ENCODE data around the gene DCLRE1C.
"Not testable (repeated sequence)": the region's sequence is repeated elsewhere in the genome, so short reads cannot be mapped to it uniquely, and the experiment has no call there.

Gene DCLRE1C

GRCh38 chr10:14954001-14954770, at the start of gene DCLRE1C:
DCLRE1C (minus strand) TSS chr10:14954096; CDS start chr10:14954010, 86 bp downstream.
- DNase-seq, result peak; percentile 93

GRCh38 chr10:14995964-14996565, 42.2 kb upstream of the DCLRE1C start:
- DNase-seq, result no peak

DNA sequence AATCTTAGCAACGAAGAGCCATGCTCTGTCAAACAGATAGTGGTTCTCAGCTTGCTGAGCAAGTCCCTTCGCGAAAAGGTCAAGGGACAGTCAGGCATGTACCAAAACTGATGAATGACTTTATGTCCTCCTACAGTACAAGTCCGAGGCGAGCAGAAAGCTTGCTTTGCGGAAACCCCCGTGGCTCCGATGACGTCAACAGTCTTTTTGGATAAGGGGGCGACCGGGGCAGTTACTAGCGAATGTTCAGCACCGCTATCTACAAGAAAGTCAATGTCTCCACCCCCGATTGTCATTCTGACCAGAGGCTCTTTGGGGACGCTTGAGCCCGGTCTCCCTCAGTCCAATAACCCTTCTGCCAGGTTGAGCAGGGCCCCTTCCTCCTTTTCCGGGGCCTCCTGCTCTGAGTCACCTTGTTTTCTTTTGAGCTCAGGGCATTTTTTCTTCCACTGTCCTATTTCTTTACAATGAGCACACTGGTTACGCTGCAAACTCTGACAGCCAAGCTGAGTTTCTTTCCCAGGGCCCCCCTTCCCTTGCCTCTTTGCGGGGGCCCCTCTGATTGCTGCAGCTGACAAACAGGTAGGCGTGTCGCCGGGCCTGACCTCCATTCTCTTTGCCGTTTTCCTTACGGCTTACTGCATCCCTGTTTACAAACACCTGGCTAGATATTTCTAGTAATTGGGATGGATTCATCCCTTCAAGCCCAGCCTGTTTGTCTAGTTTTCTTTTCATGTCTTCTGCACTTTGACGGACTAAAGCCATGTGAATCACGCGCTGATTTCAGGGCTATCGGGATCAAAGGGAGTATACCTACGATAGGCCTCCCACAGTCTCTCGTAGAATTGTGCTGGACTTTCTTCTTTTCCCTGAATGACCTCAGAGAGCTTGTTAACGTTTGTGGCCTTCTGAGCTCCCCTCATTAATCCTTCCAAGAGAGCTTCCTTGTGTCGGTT, 39.9 kb upstream of the DCLRE1C start:
- not testable (repeated sequence) for DNase-seq

- DNase-seq, result not testable (repeated sequence)
Measured at GRCh38 chr10:14992336-14992735, 38.4 kb upstream of the DCLRE1C start.

DNA sequence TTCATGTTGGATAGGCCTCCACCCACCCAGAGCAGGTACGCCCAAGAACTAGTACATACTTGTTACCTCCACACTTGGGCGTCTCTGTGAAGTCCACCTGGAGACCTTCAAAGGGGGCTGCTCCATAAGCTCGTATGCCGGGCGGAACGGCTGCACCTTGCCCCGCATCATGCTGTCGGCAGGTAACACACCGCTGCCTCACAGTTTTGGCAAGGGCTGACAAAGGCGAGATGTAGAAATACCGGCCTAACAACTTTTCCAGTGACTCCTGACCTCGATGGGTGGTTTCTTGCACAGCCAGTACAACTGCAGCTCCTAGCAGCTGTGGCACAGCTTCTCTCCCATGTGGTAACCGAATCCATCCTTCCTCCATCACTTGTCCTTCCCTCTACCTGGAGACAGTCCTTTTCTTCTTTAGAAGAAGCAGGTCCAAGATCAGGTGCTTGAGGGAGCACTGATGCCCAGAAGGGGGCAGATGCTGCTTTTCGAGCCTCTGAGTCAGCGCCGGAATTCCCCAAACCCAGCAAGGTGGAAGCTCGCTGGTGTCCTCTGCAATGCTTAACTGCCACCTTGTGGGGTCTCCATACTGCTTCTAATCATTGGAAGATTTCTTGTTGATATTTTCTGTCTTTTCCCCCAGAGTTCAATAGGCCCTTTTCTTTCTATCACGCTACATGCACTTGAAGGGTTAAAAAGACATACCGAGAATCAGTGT, 37.3 kb upstream of the DCLRE1C start:
- DNase-seq, result not testable (repeated sequence)

- DNase-seq, result not testable (repeated sequence)
Measured at GRCh38 chr10:14989552-14989951, 35.7 kb upstream of the DCLRE1C start.

DNA sequence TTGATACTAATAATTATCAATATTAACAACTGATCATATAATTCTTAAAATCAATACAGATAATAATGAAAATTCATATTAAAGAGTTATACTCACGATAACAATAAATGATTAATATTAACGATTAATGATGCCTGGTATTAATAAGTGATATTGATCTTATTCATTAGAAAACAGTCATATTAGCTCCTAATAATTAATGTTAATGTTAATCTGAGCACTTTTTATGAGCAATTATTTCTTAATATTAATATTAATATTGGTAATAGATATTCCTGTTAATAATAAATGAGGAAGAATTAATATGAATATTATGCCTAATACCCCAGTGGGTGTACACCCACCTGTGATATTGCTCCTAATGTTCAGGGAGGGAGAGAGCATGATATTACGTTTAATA, 28.8 kb upstream of the DCLRE1C start:
- DNase-seq, result no peak

DNA sequence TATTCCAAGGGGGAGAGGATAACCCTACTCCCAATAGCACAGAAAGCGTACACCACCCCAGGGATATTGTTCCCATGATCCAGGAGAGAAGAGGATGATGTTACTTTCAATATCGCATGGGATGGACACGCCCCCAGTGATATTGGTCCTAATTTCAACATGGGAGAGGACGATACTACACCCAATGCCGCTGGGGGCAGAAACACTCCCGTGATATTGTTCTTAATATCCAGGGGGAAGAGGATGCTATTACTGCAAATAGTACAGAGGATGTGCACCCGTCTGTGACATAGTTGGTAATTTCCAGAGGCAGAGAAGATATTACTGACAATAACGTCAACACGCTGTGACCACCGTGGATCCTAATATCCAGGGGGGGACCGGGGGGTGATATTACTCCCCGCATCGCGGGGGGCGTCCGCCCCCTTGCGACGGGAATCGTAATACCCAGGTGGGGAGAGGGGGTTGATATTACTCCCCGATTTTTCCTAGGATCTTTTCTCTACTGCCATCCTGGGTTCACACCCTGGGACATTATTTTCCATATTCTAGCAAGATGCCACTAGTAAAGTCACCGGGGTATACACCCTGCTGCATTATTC, 21.9 kb upstream of the DCLRE1C start:
- DNase-seq, result no peak

DNA sequence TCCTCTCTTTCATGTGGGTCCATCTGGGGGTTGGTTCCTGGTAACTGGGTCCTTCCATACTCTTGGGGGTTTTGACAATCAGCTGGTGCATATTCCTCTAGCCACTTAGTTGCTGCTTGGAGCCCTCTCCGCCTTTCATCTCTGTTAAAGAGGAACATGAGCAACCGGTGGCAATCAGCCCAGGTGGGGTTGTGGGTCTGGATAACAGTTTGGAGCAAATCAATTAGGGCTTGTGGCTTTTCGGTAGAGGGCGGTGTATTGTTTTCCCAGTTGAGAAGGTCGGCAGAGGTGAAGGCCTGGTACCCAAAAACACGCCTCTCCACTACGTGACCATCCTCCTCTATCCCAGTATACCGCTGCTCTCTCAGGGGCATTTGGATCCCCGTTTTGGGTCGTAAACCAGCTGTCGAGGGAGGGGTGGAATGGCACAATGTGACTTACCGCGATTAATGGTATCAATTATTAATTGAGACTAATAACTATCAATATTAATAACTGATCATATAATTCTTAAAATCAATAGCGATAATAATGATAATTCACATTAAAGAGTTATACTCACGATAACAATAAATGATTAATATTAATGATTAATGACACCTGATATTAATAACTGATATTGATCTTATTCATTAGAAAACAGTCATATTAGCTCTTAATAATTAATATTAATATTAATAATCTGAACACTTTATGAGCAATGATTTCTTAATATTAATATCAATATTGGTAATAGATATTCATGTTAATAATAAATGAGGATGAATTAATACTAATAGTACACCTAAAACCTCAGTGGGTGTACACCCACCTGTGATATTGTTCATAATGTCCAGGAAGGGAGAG, 20.5 kb upstream of the DCLRE1C start:
- not testable (repeated sequence) for DNase-seq

- DNase-seq, result no peak
Measured at GRCh38 chr10:14971867-14972448, 18.1 kb upstream of the DCLRE1C start.

DNA sequence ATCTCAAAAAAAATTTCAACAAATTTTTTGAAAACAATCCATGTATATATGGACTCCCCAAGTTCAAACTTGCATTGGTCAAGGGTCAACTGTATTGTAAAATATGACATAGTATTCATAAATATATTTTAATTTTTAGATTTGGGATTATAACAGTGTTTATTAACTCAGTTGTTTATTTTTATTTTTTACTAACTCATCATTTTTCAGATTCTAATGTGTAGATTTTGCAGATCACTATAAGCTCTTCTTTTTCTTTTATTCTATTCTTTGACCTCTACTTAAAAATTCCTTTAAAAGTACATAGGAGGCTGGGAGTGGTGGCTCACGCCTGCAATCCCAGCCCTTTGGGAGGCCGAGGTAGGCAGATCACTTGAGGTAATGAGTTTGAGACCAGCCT, 14.0 kb upstream of the DCLRE1C start:
- no peak for DNase-seq

GRCh38 chr10:14959221-14960057, 5.5 kb upstream of the DCLRE1C start, which contains the start of gene MEIG1:
MEIG1 (plus strand) TSS chr10:14959388; CDS start chr10:14966469, 7,081 bp downstream.
- DNase-seq, result peak; percentile 79

GRCh38 chr10:14958872-14959220, 5.0 kb upstream of the DCLRE1C start:
- DNase-seq, result no peak

DNA sequence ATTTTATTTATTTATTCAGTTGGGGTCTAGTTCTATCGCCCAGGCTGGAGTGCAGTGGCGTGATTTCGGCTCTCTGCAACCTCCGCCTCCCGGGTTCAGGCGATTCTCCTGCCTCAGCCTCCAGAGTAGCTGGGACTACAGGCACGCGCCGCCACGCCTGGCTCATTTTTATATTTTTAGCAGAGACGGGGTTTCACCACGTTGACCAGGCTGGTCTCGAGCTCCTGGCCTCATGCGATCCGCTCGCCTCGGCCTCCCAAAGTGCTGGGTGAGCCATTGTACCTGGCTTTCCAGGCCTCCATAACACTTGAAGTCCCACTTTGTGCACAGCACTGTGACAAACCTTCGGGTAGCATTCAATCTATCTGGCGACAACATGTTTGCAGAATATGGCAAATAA, 1.0 kb upstream of the DCLRE1C start:
- no peak for DNase-seq

DNA sequence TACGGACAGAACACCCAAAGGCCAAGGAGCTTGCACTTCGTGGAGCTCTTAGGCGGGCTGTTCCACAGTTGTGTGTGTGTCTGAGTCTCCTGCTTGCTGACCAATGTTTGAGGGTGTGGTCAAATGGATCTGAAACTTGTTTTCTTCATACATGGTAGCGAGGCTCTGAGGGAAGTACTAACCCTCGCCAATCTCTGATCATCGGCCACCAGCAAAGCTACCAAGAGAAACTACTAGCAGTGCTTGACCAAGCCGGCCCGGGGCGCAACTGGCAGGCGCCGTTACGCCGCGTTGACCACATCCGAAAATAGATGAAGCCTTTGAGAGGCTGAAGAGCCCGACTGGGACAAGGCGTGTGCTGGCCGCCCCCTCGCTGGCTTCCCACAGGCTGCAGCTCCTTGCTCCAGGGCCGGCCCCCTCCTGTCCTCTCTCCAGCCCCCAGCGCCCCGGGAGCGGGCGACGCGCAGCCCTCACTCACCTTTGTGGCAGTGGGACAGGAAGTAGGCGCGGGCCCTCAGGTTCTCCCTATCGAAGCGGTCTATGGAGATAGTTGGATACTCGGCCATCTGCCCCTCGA, 384 bp downstream of the DCLRE1C start:
- no peak for DNase-seq

GRCh38 chr10:14952851-14953423, 959 bp downstream of the DCLRE1C start:
- no peak for DNase-seq

GRCh38 chr10:14949291-14949690, 4.6 kb downstream of the DCLRE1C start:
- DNase-seq, result no peak

DNA sequence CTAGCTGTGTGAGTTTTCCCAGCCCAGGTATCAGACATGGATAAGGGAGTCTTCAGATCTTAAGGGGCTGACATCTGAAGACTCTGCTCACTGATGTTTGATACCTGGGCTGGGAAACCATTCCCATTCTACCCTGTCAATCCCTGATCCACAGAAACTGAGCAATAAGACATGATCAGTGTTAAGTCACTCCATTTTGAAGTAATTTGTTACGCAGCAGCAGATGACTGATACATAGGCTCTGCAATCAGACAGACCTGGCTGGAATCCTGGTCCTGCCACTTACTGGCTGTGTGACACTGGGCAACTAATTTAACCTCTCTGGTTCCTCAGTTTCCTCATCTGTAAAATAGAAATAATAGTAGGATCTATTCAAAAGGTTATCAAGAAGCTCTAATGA, 6.6 kb downstream of the DCLRE1C start:
- no peak for DNase-seq

DNA sequence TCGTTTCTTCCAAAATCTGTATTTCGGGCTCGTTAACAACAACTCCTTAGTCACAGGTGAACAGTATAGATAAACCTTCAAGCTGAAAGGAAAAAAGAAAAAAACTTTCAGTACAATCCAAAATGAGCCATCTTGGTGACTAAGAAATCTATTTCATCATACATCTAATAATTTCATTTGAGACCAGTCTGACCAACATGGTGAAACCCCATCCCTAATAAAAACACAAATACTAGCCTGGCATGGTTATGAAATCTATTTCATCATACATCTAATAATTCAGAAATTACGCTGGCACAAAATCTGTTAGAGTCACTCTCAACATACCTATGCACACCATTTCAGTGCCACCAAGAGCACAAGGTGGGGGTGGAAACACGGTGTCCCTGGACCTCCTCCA, 8.8 kb downstream of the DCLRE1C start:
- no peak for DNase-seq
